Naive thymus-derived CD4-positive, alpha-beta T cell (primary cell): ENCODE measurements around the gene PSMD13. TPM values are rescaled to one million over a fixed set of nuclear protein-coding genes. Genes with fewer than 3 reads are reported as not detected.
A peak's percentile ranks its signal among the peaks of the same experiment; 100 is the strongest.

Experiments
- ATAC-seq: fragments of 150-1000 bp; cut with Tn5 transposase; 2 replicates; pipeline ENCODE4 v1.10.0; 2021; ENCODE audit warnings: mild to moderate bottlenecking, moderate library complexity
- CTCF ChIA-PET: fragments of 350-600 bp; sonication (Branson Sonifier 250); formaldehyde crosslinking; loops from one replicate; lab custom pipeline; 2021; ENCODE audit warnings: antibody characterized with exemption; lab: Charles Lee
- POLR2A ChIA-PET: fragments of 350-600 bp; sonication (Branson Sonifier 250); formaldehyde crosslinking; loops from one replicate; lab custom pipeline; 2021; ENCODE audit warnings: antibody characterized with exemption, inconsistent platforms; lab: Charles Lee
- DNase-seq, 9 donors: peaks; one replicate each; pipeline versions ENCODE4 v3.0.0 to v3.0.0-alpha.2; 2020 to 2022; ENCODE audit warnings: mixed read lengths in 1 of 9
- H3K27ac ChIP-seq: one replicate; pipeline ENCODE4 v1.7.0; 2013; ENCODE audit warnings: mild to moderate bottlenecking, low read depth, low read length, moderate library complexity
- H3K27me3 ChIP-seq, 2 donors: one replicate each; pipeline ENCODE4 v1.7.0; 2013; ENCODE audit warnings: low read length in 2 of 2, mild to moderate bottlenecking in 2 of 2, moderate library complexity in 2 of 2; ENCODE audit not compliant: control insufficient read depth in 2 of 2, insufficient read depth in 2 of 2
- H3K36me3 ChIP-seq, 3 experiments: 1 replicate in 2 of 3; 2 replicates in 1 of 3; pipeline ENCODE4 v1.7.0; 2013; ENCODE audit warnings: low read length in 3 of 3, mild to moderate bottlenecking in 3 of 3, moderate library complexity in 1 of 3; ENCODE audit not compliant: insufficient read depth in 3 of 3, control insufficient read depth in 2 of 3
- H3K4me1 ChIP-seq, 2 donors: one replicate each; pipeline ENCODE4 v1.7.0; 2013; ENCODE audit warnings: low read length in 2 of 2, mild to moderate bottlenecking in 2 of 2, moderate library complexity in 1 of 2; ENCODE audit not compliant: control insufficient read depth in 2 of 2, insufficient read depth in 2 of 2
- H3K4me3 ChIP-seq: 2 replicates; pipeline ENCODE4 v1.7.0; 2013; ENCODE audit warnings: mild to moderate bottlenecking, low read length
- H3K9me3 ChIP-seq, 3 experiments: 1 replicate in 2 of 3; 2 replicates in 1 of 3; pipeline ENCODE4 v1.7.0; 2013; ENCODE audit warnings: low read length in 3 of 3; ENCODE audit not compliant: control insufficient read depth in 2 of 3
- H3K27ac Mint-ChIP-seq, 9 donors: one replicate each; pipeline ENCODE4 v1.8.0; 2020 to 2022; ENCODE audit warnings: mixed read lengths in 9 of 9, mild to moderate bottlenecking in 8 of 9, moderate library complexity in 5 of 9, inconsistent platforms in 2 of 9
- H3K27me3 Mint-ChIP-seq, 5 donors: one replicate each; pipeline ENCODE4 v1.8.0; 2021 to 2022; ENCODE audit warnings: mixed read lengths in 5 of 5, mild to moderate bottlenecking in 1 of 5
- H3K36me3 Mint-ChIP-seq, 5 donors: one replicate each; pipeline ENCODE4 v1.8.0; 2020 to 2022; ENCODE audit warnings: mixed read lengths in 5 of 5, mild to moderate bottlenecking in 3 of 5, inconsistent platforms in 1 of 5
- H3K4me1 Mint-ChIP-seq, 7 donors: one replicate each; pipeline ENCODE4 v1.8.0; 2020 to 2022; ENCODE audit warnings: mixed read lengths in 7 of 7, mild to moderate bottlenecking in 3 of 7, inconsistent platforms in 1 of 7
- H3K4me3 Mint-ChIP-seq, 10 donors: one replicate each; pipeline ENCODE4 v1.8.0; 2020 to 2022; ENCODE audit warnings: mild to moderate bottlenecking in 10 of 10, mixed read lengths in 10 of 10, moderate library complexity in 6 of 10, inconsistent platforms in 2 of 10
- H3K9me3 Mint-ChIP-seq, 11 donors: one replicate each; pipeline ENCODE4 v1.8.0; 2020 to 2022; ENCODE audit warnings: mixed read lengths in 11 of 11, mild to moderate bottlenecking in 4 of 11, inconsistent platforms in 1 of 11, moderate library complexity in 1 of 11
- intact Hi-C, 2 donors: fragments of 100-400 bp; cut with micrococcal nuclease; formaldehyde crosslinking; loops; one replicate each; pipeline ENCODE4 v1.15.1; 2023
- polyA plus RNA-seq, 2 donors: library from polyadenylated mRNA; unstranded; fragments of 300-500 nt; fragmentation: Illumina TruSeq; gene quantifications; one replicate each; pipeline ENCODE4 v1.2.3, GENCODE V29; 2021
- total RNA-seq, 6 experiments: library from RNA in 5 of 6; stranded (reverse) in 5 of 6; gene quantifications; 1 replicate in 5 of 6; 2 replicates in 1 of 6; pipeline ENCODE4 v1.2.3 and lab custom pipeline; 2021 to 2026

PSMD13 gene
- total and polyA plus RNA-seq, 7 experiments from 2014 or later, result 64.3 to 215 (median 93.4) TPM

DNA sequence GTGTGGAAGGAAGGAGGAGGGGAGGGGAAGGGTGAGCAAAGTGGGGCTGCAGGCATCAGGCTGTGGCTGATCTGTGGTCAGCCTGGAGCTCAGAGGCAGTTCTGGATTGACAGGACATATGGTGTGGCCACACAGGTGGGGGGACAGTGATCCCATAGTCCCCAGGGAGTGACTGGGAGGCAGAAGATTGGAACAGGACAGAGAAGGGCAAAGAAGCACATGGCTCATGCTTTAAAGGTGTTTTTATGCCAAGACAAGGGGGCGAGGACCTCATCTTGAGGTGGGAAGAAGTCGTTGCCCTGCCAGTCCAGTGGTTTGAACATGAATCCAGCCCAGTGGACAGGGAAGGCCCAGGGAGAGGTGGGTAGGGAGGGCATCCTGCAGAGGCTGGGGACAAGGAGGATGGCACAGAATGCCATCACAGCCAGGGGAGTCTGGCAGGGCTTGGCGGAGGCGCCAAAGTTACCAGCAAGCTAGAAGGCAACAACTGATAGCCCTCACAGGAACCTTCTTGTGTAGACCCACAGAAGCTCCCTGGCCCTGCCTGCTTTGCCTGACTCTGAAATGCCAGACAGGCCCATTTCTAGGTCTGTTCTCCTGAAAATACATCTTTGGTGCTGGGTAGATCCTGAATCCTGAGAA is 32.7 kb upstream of the PSMD13 start:
- no peaks in the 10 kb centered on the region for H3K27me3 ChIP-seq
- no peak overlapping the region for H3K4me3 ChIP-seq
- peak overlapping the region; percentile 51 for H3K27ac ChIP-seq
- ChIA-PET CTCF (no interaction called here), POLR2A (interaction anchor here (0.9 to 1.4 kb wide), 3 partner anchors 8 to 203 kb away, joined by 3 to 4 read pairs (median 3); no protein-coding TSS in a partner anchor)
- Mint-ChIP-seq H3K36me3 (peaks cover 0 to 20% (median 8%) of the 10 kb centered on the region in 5 donors), H3K9me3 (peaks cover 0 to 4% (median 0%) of the 10 kb centered on the region in 11 donors), H3K27me3 (no peaks in the 10 kb centered on the region), H3K4me3 (peak overlapping the region in 8 of 10 donors; percentile 27 to 96 (median 42)), H3K27ac (peak overlapping the region in 8 of 9 donors; percentile 22 to 88 (median 76)), H3K4me1 (peaks cover 26 to 65% (median 51%) of the 10 kb centered on the region in 7 donors)
- peaks cover 23 to 50% of the 10 kb centered on the region in 2 donors for H3K4me1 ChIP-seq
- H3K36me3 ChIP-seq, result peaks cover 8 to 36% (median 10%) of the 10 kb centered on the region in 3 experiments
- no peaks in the 10 kb centered on the region for H3K9me3 ChIP-seq
- DNase-seq, result peak in 1 of 9 donors; percentile 13
- intact Hi-C loops, result no loop called here
- ATAC-seq, result no peak

DNA sequence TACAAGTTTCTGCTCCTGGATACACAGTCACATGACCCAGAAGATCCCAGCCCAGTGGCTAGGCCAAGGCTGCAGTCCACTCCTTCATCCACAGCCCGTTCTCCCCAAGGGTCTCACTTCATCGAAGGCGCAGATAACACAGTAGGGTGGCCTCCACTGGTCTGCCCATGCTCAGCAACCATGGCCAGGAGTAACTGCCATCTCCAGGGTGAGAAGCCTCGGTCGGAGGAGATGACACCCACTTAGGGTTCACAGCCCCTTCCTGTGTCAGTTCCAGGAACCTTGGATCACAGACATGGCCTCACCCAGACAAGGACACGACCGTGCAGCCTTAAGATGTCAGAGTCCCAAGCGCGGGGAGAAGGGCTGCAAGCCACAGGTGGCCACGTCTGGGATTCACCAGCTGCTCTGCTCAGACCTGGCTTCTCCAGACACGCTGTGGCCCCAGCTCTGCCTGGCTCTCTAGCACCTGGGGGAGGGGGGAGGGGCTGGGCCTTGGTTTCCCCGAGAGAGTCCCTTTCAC is 32.1 kb upstream of the PSMD13 start:
- POLR2A ChIA-PET, result interaction anchor here (0.7 to 1.4 kb wide), 2 partner anchors 11 to 46 kb away, joined by 3 read pairs; no protein-coding TSS in a partner anchor
- DNase-seq, result peak in 2 of 9 donors; percentile 5 to 18

DNA sequence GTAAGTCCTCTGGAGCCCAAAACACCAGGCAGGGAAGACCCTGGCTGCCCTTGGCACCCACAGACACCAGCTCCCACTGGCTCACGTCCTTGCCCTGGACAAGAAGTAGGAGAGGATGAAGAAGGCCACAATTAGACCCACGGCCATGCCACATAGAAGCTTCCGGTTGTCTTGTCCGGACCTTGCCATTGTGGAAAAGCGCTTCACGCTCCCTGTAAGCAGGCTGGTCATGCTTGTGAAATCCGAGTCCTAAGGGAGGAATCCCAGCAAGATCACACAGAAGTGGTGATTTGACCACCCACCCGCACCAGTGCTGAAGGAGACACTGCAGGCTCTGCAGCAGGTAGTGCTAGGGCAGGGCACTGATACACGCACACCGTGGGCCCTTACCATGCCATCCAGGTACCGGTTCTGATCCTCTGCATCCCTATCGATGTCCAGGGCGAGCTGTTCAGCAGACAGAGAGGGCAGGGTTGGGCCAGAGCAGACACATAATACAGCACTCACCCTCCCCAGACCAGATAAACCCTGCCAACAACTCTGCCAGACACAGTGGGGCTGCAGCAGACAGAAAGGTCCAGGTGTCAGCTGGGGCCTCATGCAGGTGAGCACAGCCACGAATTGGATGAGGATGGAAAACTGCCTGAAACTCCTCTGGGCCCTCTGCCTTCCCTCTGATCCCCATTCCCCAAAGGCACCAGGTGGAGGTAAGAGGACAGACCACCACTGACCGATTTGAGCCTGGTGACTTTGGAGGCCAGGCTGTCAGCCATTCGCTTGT is 31.4 kb upstream of the PSMD13 start:
- POLR2A ChIA-PET, result interaction anchor here (0.7 to 5.0 kb wide), 7 partner anchors 10 to 302 kb away, joined by 3 to 83 read pairs (median 18); partner anchors contain the start of genes PSMD13, RNH1, SIGIRR and SIRT3
- ATAC-seq, result no peak
- H3K27ac Mint-ChIP-seq, result peak overlapping the region in 5 of 9 donors; percentile 12 to 100 (median 99)

More for the DNA sequence above, 32.1 kb upstream of the PSMD13 start:
- peak overlapping the region in 3 of 9 donors; percentile 12 to 76 (median 67) for H3K27ac Mint-ChIP-seq
- Histone ChIP-seq H3K9me3 (no peaks in the 10 kb centered on the region), H3K36me3 (peaks cover 8 to 36% (median 10%) of the 10 kb centered on the region in 3 experiments), H3K4me3 (no peak overlapping the region), H3K27me3 (no peaks in the 10 kb centered on the region), H3K27ac (peak overlapping the region; percentile 10), H3K4me1 (peaks cover 28 to 55% of the 10 kb centered on the region in 2 donors)
- intact Hi-C loops, result loop anchor here in 1 of 2 donors (5.0 kb wide), 1 partner anchor 363 kb away; no protein-coding TSS in a partner anchor
- H3K9me3 Mint-ChIP-seq, result peaks cover 0 to 4% (median 0%) of the 10 kb centered on the region in 11 donors
- CTCF ChIA-PET, result no interaction called here
- H3K36me3 Mint-ChIP-seq, result peaks cover 0 to 20% (median 8%) of the 10 kb centered on the region in 5 donors
- no peak for ATAC-seq
- H3K4me3 Mint-ChIP-seq, result peak overlapping the region in 7 of 10 donors; percentile 23 to 96 (median 34)
- peaks cover 26 to 70% (median 52%) of the 10 kb centered on the region in 7 donors for H3K4me1 Mint-ChIP-seq
- H3K27me3 Mint-ChIP-seq, result no peaks in the 10 kb centered on the region

DNA sequence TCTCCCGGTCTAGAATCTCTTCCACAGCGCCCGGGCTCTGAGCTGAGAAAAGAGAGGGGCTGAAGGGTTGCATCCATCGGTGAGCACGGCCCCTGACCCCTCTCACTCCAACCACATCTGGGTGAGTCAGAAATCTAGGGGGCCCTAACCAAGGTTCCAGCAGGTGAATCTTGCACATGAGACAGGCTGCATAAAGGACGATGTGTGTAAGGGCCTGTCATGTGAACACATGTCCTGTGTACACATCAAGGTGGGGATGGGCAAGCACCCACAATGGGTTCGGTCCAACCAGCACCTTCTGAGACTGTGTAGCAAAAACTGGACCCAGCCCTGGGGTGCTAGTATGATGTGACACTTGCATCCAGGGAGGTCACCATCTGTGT is 30.8 kb upstream of the PSMD13 start:
- H3K4me3 ChIP-seq, result peak overlapping the region; percentile 98
- Mint-ChIP-seq H3K27me3 (no peaks in the 10 kb centered on the region), H3K36me3 (peaks cover 0 to 26% (median 10%) of the 10 kb centered on the region in 5 donors), H3K4me1 (peaks cover 26 to 79% (median 57%) of the 10 kb centered on the region in 7 donors), H3K4me3 (peak overlapping the region; percentile 89 to 100 (median 96)), H3K9me3 (peaks cover 0 to 4% (median 0%) of the 10 kb centered on the region in 11 donors), H3K27ac (peak overlapping the region; percentile 97 to 100 (median 99))
- ChIA-PET CTCF (interaction anchor here (2.2 kb wide), 1 partner anchor 32 kb away, joined by 5 read pairs; no protein-coding TSS in a partner anchor), POLR2A (interaction anchor here (0.6 to 5.0 kb wide), 16 partner anchors 8 to 302 kb away, joined by 3 to 83 read pairs (median 12); partner anchors contain the start of genes NLRP6, PSMD13, PTDSS2 and RNH1)
- H3K36me3 ChIP-seq, result peaks cover 9 to 49% (median 20%) of the 10 kb centered on the region in 3 experiments
- no peaks in the 10 kb centered on the region for H3K27me3 ChIP-seq
- peak overlapping the region; percentile 93 for H3K27ac ChIP-seq
- ATAC-seq (no peak), DNase-seq (peak in 2 of 9 donors; percentile 6 to 20)
- intact Hi-C loops, result loop anchor here (2.0 to 5.0 kb wide), 5 partner anchors 75 to 371 kb away; partner anchors contain the start of genes PGGHG (in 1 of the 2), PHRF1 (in 1 of the 2) and SIGIRR (in 1 of the 2)
- no peaks in the 10 kb centered on the region for H3K9me3 ChIP-seq
- H3K4me1 ChIP-seq, result peaks cover 28 to 67% of the 10 kb centered on the region in 2 donors

More for the DNA sequence above, 31.4 kb upstream of the PSMD13 start:
- Histone ChIP-seq H3K4me3 (no peak overlapping the region), H3K4me1 (peaks cover 28 to 63% of the 10 kb centered on the region in 2 donors), H3K27ac (peak overlapping the region; percentile 93), H3K9me3 (no peaks in the 10 kb centered on the region), H3K27me3 (no peaks in the 10 kb centered on the region), H3K36me3 (peaks cover 8 to 43% (median 14%) of the 10 kb centered on the region in 3 experiments)
- Mint-ChIP-seq H3K4me1 (peaks cover 26 to 77% (median 59%) of the 10 kb centered on the region in 7 donors), H3K36me3 (peaks cover 0 to 26% (median 10%) of the 10 kb centered on the region in 5 donors), H3K9me3 (peaks cover 0 to 4% (median 0%) of the 10 kb centered on the region in 11 donors), H3K27me3 (no peaks in the 10 kb centered on the region), H3K4me3 (peak overlapping the region; percentile 57 to 100 (median 95))
- intact Hi-C loops, result loop anchor here (2.0 to 5.0 kb wide), 5 partner anchors 75 to 371 kb away; partner anchors contain the start of genes PGGHG (in 1 of the 2), PHRF1 (in 1 of the 2) and SIGIRR (in 1 of the 2)
- DNase-seq, result peak in 2 of 9 donors; percentile 8 to 20
- CTCF ChIA-PET, result no interaction called here

DNA sequence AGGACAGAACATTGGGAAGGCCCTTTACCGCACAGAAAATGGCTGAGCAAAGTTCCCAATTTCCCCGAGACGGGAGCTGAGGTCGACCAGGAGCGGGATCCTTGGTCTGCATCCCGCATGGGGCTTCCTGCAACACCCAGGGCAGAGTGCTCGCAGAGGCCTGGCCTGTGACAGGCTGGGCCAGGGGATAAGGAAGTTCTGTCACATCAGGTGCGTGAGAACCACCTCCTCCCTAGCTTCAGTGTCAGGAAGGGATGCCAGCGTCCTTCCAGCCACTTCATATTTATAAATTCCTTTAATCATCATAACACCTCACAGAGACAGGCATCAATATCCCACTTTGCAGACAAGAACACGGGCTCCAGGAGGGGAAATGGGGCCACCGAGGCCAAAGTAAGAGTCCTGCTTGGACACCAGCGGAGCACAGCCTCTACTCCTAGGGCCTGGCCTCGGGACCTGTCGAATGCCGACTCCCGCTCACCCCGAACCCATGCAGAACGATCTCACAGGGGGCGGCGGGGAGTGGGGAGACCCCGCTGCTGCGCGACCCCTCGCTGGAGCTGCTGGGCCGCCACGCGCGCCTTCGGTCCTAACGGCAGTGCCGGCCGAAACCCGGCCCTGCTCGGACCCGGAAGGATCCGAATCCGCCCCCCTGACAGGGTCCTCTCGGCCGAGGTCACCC is 30.1 kb upstream of the PSMD13 start:
- Histone ChIP-seq H3K9me3 (no peaks in the 10 kb centered on the region), H3K27me3 (no peaks in the 10 kb centered on the region), H3K27ac (peak overlapping the region; percentile 93), H3K4me1 (peaks cover 28 to 64% of the 10 kb centered on the region in 2 donors), H3K36me3 (peaks cover 16 to 56% (median 26%) of the 10 kb centered on the region in 3 experiments), H3K4me3 (peak overlapping the region; percentile 98)
- Mint-ChIP-seq H3K4me1 (peaks cover 23 to 79% (median 57%) of the 10 kb centered on the region in 7 donors), H3K27ac (peak overlapping the region; percentile 97 to 100 (median 99)), H3K4me3 (peak overlapping the region; percentile 89 to 100 (median 96)), H3K36me3 (peaks cover 0 to 30% (median 14%) of the 10 kb centered on the region in 5 donors), H3K27me3 (no peaks in the 10 kb centered on the region), H3K9me3 (peaks cover 0 to 4% (median 0%) of the 10 kb centered on the region in 11 donors)
- DNase-seq (peak in 6 of 9 donors; percentile 21 to 35 (median 30)), ATAC-seq (no peak)
- intact Hi-C loops, result loop anchor here (1.0 to 5.0 kb wide), 17 partner anchors 30 to 592 kb away; partner anchors contain the start of genes HRAS (in 2 of the 2), IFITM1 (in 2 of the 2), PSMD13 (in 2 of the 2) and SIRT3 (in 2 of the 2)
- CTCF ChIA-PET, result interaction anchor here (0.7 to 2.2 kb wide), 5 partner anchors 30 to 613 kb away, joined by 3 to 5 read pairs (median 4); partner anchors contain the start of genes PSMD13 and SIRT3
- POLR2A ChIA-PET, result interaction anchor here (0.6 to 5.0 kb wide), 40 partner anchors 9 to 634 kb away, joined by 3 to 83 read pairs (median 5); partner anchors contain the start of genes HRAS, IFITM5, NLRP6 and PGGHG
